ENCODE data around the gene IRS1. TPM values are rescaled to one million over a fixed set of nuclear protein-coding genes. Genes with fewer than 3 reads are reported as not detected.
A peak's percentile ranks its signal among the peaks of the same experiment; 100 is the strongest.

The IRS1 gene
- total RNA-seq, 1 donor from 2014 or later = 19.8 TPM

GRCh38 chr2:226763320-226763719 lies 36.3 kb downstream of the IRS1 start:
- no peak overlapping the region for H3K4me3 Mint-ChIP-seq (ENCODE audit: unreplicated experiment)
- peaks cover 38% of the 10 kb centered on the region for H3K4me1 Mint-ChIP-seq (ENCODE audit: unreplicated experiment)
- H3K27me3 Mint-ChIP-seq (ENCODE audit: unreplicated experiment) = no peaks in the 10 kb centered on the region
- peaks cover 11% of the 10 kb centered on the region for H3K9me3 Mint-ChIP-seq (ENCODE audit: unreplicated experiment)
- H3K27ac Mint-ChIP-seq (ENCODE audit: unreplicated experiment) = peak overlapping the region; percentile 36
- DNase-seq (ENCODE audit: extremely low spot score, unreplicated experiment) = no peak
- no peak for TF ChIP-seq CTCF (IDR thresholded peaks at IDR 0.05)
- peaks cover 13% of the 10 kb centered on the region for H3K36me3 Mint-ChIP-seq (ENCODE audit: unreplicated experiment)

GRCh38 chr2:226761195-226761583 lies 38.4 kb downstream of the IRS1 start:
- Mint-ChIP-seq H3K36me3 (ENCODE audit: unreplicated experiment) (peaks cover 13% of the 10 kb centered on the region), H3K27ac (ENCODE audit: unreplicated experiment) (no peak overlapping the region), H3K9me3 (ENCODE audit: unreplicated experiment) (peaks cover 11% of the 10 kb centered on the region)

DNA sequence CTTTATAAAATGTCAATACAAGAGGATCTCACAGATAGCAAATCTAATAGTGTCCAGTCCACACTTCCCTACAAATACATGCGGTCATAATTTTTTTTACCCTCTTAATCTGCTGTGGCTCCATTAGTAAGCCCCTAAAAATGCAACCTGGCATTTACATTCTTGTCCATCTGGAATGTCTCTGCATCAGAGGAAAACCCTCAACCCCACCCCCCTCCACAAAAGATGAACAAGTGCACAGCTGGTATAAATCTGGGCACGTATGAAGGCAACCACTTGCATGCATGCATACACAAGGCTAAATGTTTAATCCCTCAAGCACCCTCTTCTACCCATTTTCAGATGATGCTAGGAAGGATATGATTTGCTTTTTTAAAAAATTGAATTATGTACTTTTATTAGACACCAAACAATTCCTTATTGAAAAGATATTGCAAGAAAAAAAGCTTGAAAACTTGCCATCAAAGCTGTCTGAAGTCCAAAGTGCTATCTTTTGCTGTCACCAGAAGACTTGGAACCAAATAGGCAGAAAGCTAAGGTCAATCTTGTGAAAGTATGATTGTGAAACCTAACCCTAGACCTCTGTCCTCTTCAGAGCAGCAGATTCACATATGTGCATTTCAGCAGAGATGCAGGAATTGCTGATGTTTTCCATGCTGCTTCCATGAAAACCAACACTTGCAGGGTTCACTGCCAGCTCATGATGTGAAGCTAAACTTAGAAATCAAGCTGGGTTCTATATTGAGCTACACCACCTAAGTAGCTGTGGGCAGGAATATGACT lies 39.0 kb downstream of the IRS1 start:
- Mint-ChIP-seq H3K27me3 (ENCODE audit: unreplicated experiment) (no peaks in the 10 kb centered on the region), H3K4me1 (ENCODE audit: unreplicated experiment) (peaks cover 44% of the 10 kb centered on the region), H3K9me3 (ENCODE audit: unreplicated experiment) (peaks cover 11% of the 10 kb centered on the region), H3K4me3 (ENCODE audit: unreplicated experiment) (no peak overlapping the region), H3K36me3 (ENCODE audit: unreplicated experiment) (peaks cover 12% of the 10 kb centered on the region), H3K27ac (ENCODE audit: unreplicated experiment) (no peak overlapping the region)
- TF ChIP-seq CTCF (IDR thresholded peaks at IDR 0.05) = no peak
- DNase-seq (ENCODE audit: extremely low spot score, unreplicated experiment) = no peak

More at GRCh38 chr2:226761195-226761583, 38.4 kb downstream of the IRS1 start:
- DNase-seq (ENCODE audit: extremely low spot score, unreplicated experiment) = no peak
- Mint-ChIP-seq H3K4me1 (ENCODE audit: unreplicated experiment) (peaks cover 39% of the 10 kb centered on the region), H3K27me3 (ENCODE audit: unreplicated experiment) (no peaks in the 10 kb centered on the region), H3K4me3 (ENCODE audit: unreplicated experiment) (no peak overlapping the region)
- no peak for TF ChIP-seq CTCF (IDR thresholded peaks at IDR 0.05)

DNA sequence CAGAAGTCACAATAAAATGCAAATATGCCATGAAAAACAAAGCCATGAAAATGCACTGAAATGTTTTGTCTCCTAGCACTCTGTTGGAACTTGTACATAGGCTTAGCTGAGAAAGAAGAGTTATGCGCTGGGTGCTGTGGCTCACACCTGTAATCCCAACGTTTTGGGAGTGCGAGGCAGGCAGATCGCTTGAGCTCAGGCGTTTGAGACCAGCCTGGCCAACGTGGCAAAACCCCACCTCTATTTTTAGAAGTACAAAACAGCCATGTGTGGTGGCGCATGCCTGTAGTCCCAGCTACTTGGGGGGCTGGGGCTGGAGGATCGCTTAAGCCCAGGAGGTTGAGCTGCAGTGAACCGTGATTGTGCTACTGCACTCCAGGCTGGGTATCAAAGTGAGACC lies 39.9 kb downstream of the IRS1 start:
- TF ChIP-seq CTCF (IDR thresholded peaks at IDR 0.05) = no peak
- Mint-ChIP-seq H3K36me3 (ENCODE audit: unreplicated experiment) (peaks cover 5% of the 10 kb centered on the region), H3K9me3 (ENCODE audit: unreplicated experiment) (peaks cover 6% of the 10 kb centered on the region), H3K27me3 (ENCODE audit: unreplicated experiment) (no peaks in the 10 kb centered on the region), H3K4me3 (ENCODE audit: unreplicated experiment) (no peak overlapping the region), H3K4me1 (ENCODE audit: unreplicated experiment) (peaks cover 52% of the 10 kb centered on the region), H3K27ac (ENCODE audit: unreplicated experiment) (no peak overlapping the region)
- no peak for DNase-seq (ENCODE audit: extremely low spot score, unreplicated experiment)

- H3K27ac Mint-ChIP-seq (ENCODE audit: unreplicated experiment) = peak overlapping the region; percentile 20
- DNase-seq (ENCODE audit: extremely low spot score, unreplicated experiment) = no peak
- peaks cover 59% of the 10 kb centered on the region for H3K4me1 Mint-ChIP-seq (ENCODE audit: unreplicated experiment)
- no peaks in the 10 kb centered on the region for H3K27me3 Mint-ChIP-seq (ENCODE audit: unreplicated experiment)
- H3K4me3 Mint-ChIP-seq (ENCODE audit: unreplicated experiment) = no peak overlapping the region
- TF ChIP-seq CTCF (IDR thresholded peaks at IDR 0.05) = no peak
- H3K36me3 Mint-ChIP-seq (ENCODE audit: unreplicated experiment) = peaks cover 2% of the 10 kb centered on the region
- H3K9me3 Mint-ChIP-seq (ENCODE audit: unreplicated experiment) = peaks cover 6% of the 10 kb centered on the region
These were observed 40.5 kb downstream of the IRS1 start for GRCh38 chr2:226758921-226759640.

All from osteocyte (in vitro differentiated cells).